ENCODE data around the gene PSMA8.
"Not testable (repeated sequence)": the region's sequence is repeated elsewhere in the genome, so short reads cannot be mapped to it uniquely, and the experiment has no call there.

The PSMA8 gene

GRCh38 chr18:26175481-26175880, 41.8 kb downstream of the PSMA8 start:
- DNase-seq (ENCODE audit: low spot score) = peak; percentile 16

GRCh38 chr18:26176134-26176533, 42.5 kb downstream of the PSMA8 start:
- DNase-seq (ENCODE audit: low spot score) = no peak

- no peak for DNase-seq (ENCODE audit: low spot score)
Observed at GRCh38 chr18:26181343-26181826, 47.7 kb downstream of the PSMA8 start.

- DNase-seq (ENCODE audit: low spot score) = no peak
Observed at GRCh38 chr18:26183395-26184112, 49.9 kb downstream of the PSMA8 start.

DNA sequence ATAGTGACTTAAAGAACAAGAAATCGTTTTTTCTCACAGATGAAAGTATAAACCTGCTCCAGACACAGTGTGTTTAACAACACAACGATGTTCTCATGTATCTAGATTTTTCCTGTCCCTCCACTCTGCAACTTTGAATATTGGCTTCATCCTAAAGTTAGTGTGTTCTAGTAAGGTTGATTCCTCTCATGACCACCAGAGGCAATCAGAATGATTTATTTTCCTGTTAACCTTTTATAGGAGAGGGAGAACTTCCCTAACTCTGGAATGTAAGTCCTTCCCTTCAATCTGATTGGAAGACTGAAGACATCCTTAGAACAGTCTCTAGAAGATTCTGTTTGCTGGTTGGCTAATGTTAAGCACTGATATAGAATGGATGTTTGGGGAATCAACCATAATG, 51.6 kb downstream of the PSMA8 start:
- peak; percentile 17 for DNase-seq (ENCODE audit: low spot score)

GRCh38 chr18:26190506-26190905, 56.8 kb downstream of the PSMA8 start:
- no peak for DNase-seq (ENCODE audit: low spot score)

DNA sequence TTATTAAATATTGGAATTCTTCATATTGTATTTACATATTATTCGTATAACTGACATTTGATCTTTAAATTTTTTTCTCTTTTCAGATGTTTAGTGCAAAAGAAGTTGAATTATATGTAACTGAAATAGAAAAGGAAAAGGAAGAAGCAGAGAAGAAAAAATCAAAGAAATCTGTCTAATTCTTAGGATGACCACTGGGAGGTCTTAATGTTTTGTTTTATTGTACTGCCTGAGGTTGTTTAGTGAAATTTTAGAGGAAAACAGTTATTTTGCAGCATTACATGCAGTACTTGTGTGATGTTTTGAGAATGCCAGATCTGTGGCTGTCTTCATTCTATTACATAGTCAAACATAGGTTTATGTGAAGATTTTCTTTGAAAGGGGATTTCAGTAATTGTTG, 58.6 kb downstream of the PSMA8 start:
- no peak for DNase-seq (ENCODE audit: low spot score)

- DNase-seq (ENCODE audit: low spot score) = no peak
Observed at GRCh38 chr18:26196605-26197004, 62.9 kb downstream of the PSMA8 start.

DNA sequence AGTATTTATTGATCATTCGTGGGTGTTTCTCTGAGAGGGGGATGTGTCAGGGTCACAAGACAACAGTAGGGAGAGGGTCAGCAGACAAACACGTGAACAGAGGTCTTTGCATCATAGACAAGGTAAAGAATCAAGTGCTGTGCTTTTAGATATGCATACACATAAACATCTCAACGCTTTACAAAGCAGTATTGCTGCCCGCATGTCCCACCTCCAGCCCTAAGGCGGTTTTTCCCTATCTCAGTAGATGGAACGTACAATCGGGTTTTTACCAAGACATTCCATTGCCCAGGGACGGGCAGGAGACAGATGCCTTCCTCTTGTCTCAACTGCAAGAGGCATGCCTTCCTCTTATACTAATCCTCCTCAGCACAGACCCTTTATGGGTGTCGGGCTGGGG, 68.3 kb downstream of the PSMA8 start:
- DNase-seq (ENCODE audit: low spot score) = not testable (repeated sequence)

DNA sequence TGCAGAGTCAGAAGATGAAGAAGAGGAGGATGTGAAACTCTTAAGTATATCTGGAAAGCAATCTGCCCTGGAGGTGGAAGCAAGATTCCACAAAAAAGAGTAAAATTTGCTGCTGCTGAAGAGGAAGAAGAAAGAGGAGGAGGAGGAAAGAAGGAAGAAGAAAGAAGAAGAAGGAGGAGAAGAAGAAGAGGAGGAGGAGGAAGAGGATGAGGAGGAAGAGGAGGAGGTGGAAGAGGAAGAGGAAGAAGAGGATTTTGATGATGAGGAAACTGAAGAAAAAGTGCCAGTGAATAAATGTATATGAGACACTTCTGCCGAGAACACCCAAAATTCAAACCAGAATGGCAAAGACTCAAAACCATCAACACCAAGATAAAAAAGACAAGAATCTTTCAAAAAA, 71.6 kb downstream of the PSMA8 start:
- no peak for DNase-seq (ENCODE audit: low spot score)

DNA sequence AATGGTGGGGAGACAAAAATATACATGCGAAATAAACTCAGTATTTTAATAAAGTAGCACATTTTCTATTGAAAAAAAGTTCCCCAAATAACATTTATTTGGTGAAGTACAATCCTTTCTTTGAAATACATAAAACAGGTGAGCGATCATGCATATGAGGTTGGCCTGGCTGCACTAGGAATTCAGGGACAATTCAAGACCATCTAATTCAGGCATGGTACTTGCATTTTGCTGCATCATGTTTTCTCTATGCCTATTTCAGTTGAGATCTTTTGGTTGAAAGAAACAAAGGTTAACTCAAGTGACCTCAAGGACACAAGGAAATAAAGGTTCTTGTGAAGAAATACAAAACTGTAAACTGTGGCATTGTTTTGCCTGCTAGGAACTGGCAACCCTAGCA, 72.8 kb downstream of the PSMA8 start:
- no peak for DNase-seq (ENCODE audit: low spot score)

DNA sequence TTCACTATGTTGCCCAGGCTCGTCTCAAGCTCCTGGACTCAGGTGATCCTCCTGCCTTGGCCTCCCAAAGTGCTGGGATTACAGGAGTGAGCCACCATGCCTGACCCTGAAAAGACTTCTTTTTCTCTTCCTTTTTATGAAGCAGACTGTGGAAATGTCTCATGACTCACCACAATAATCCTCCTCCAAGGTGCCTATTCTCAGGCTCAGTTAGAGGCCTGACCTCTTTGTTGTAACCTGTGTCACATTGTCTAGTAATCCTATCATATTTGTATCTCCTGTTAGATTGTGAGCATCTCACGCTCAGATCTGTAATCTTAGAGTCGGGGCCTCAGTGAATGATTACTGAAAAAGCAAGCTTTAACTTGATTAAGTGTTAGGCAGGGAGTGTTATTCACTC, 74.3 kb downstream of the PSMA8 start:
- DNase-seq (ENCODE audit: low spot score) = no peak

DNA sequence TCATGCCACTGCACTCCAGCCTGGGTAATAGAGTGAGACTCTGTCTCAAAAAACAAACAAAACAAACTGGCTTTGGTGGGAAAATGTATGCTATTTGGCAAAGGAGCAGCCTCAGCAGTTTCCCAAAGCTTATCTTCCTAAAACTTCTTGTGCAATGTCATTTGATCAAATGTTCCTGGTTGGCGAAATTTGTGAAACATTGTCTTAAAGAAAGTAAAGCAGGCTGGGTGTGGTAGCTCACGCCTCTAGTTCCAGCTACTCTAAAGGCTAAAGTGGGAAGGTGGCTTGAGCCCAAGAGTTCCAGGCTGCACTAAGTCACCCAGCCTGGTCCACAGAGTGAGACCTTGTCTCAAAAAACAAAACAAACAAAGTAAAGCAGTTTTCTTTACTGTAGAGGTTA, 75.3 kb downstream of the PSMA8 start:
- DNase-seq (ENCODE audit: low spot score) = no peak

DNA sequence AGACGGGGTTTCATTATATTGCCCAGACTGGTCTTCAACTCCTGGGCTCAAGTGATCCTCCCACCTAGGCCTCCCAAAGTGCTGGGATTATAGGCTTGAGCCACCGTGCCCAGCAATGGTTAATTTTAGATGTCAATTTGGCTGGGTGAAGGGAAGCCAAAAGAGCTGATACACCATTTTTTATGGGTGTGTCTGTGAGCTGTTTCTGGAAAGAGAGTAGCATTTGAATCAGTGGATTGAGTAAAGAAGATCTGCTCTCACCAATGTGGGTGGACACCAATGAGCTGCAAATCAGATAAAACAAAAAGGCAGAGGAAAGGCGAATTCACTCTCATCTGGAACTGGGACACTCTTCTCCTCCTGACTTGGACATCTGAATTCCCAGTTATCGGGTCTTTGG, 76.5 kb downstream of the PSMA8 start:
- DNase-seq (ENCODE audit: low spot score) = no peak

- no peak for DNase-seq (ENCODE audit: low spot score)
Observed at GRCh38 chr18:26215247-26215970, 81.7 kb downstream of the PSMA8 start.

DNA sequence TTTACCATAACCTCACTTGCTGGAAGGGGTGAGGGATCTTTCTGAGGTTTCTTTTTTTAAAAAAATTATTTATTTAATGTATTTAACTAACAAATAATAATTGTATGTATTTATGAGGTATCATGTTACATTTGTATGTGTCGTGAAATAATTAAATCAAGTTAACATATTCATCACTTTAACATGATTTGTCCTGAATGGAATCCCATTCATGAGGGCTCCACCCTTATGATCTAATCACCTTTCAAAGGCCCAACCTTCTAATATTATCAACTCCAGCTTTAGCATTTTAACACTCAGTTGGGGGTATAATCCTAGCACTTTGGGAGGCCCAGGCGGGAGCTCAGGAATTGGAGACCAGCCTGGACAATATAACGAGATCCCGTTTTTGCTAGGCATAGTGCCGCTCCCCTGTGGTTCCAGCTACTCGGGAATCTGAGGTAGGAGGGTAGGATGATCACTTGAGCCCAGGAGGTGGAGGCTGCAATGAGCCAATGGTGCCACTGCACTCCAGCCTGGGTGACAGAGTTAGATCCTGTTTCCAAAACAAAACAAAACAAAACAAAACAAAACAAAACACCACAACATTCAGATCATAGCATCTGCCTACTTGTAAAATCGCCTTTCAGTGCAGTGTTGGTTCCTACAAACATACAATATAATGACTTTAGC, 91.5 kb downstream of the PSMA8 start:
- DNase-seq (ENCODE audit: low spot score) = peak; percentile 22

DNA sequence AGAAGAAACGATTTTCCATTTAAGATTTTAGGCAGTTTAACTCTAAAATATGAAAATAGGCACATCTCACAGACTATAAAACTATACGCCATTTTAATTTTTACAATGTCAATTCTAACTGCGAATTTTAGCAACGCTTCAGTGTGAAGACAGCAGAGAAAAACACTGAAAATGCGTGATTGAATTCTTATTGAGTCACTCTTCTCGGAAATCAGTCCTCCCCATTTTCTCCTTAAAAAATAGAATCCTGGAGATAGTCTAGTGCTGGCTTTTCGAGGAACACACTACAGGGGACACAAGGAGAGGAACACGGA, 92.2 kb downstream of the PSMA8 start:
- no peak for DNase-seq (ENCODE audit: low spot score)

DNA sequence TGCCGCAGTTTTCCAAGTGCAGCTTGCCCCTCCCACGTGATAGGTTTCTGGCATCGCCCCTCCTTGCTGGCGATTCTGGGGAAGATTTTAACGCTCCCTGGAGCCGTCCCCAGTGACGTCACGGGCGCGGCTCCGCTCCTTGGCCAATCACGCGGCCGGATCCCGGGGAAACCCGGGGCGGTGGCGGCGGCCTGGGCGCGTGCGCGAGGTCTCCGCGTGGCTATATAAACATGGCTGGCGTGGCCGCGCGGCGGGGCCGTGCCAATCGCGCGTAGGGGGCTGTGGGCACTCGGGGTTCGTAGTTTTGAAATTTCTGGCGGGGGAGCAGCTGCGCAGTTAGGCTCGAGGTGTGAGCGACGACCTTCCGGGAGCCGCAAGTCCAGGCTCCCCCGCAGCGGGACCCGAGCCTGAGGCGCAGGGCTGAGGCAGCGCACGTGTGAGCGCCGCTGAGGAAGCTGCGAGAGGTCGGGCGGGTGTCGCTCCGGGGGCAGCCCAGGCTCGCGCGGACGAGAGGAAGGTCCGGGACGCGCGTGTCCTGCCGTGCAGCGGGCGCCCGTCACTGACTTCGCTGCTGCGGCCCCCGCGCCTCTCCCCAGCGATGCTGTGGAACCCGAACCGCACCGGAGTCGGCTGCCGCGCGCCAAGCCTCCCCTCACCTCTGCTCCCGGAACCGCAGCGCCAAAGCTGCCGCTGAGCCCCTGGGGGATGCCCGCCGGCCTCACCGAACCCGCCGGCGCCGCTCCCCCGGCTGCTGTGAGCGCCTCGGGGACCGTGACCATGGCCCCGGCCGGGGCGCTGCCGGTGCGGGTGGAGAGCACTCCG, 92.8 kb downstream of the PSMA8 start, which contains the start of gene TAF4B:
TSS of gene TAF4B (plus strand) at position 217 of the 822 bp plus-strand sequence. CDS start at position 706, 489 bp downstream.
- peak; percentile 95 for DNase-seq (ENCODE audit: low spot score)

DNA sequence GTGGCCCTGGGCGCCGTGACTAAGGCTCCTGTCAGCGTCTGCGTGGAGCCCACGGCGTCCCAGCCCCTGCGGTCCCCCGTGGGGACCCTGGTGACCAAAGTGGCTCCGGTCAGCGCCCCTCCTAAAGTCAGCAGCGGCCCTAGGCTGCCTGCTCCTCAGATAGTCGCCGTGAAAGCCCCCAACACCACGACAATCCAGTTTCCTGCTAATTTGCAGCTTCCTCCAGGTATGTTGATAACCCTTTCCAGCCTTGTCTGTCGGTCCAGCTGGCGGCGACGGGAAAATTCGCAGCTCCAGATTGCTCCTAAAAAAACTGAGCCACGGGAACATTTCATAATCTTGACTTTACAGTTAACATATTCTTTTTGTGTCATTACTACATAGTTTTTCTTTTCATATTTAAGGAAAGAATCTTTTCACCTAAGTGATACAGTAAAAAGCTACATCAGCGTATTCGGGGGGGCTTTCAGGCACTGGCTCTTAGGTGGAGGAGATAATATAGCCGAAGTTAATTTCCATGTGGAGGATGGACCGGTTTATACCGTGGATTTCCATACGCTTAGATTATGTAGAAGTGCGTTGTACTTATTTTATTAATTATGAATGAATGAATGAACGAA, 93.5 kb downstream of the PSMA8 start:
- DNase-seq (ENCODE audit: low spot score) = peak; percentile 16

- no peak for DNase-seq (ENCODE audit: low spot score)
Observed at GRCh38 chr18:26228562-26229260, 95.0 kb downstream of the PSMA8 start.

- DNase-seq (ENCODE audit: low spot score) = no peak
Observed at GRCh38 chr18:26230497-26230896, 96.8 kb downstream of the PSMA8 start.

Data from SK-N-DZ (cell line).